GM18498 (cell line): ENCODE data around the gene SVIL.
"Not testable (repeated sequence)": the region's sequence is repeated elsewhere in the genome, so short reads cannot be mapped to it uniquely, and the experiment has no call there.

Experiments used
- ATAC-seq: cut with Tn5 transposase; IDR thresholded peaks from one replicate; pipeline ENCODE4 v1.9.1; 2021; ENCODE audit warnings: mild to moderate bottlenecking, moderate library complexity; ENCODE audit not compliant: unreplicated experiment

The SVIL gene

DNA sequence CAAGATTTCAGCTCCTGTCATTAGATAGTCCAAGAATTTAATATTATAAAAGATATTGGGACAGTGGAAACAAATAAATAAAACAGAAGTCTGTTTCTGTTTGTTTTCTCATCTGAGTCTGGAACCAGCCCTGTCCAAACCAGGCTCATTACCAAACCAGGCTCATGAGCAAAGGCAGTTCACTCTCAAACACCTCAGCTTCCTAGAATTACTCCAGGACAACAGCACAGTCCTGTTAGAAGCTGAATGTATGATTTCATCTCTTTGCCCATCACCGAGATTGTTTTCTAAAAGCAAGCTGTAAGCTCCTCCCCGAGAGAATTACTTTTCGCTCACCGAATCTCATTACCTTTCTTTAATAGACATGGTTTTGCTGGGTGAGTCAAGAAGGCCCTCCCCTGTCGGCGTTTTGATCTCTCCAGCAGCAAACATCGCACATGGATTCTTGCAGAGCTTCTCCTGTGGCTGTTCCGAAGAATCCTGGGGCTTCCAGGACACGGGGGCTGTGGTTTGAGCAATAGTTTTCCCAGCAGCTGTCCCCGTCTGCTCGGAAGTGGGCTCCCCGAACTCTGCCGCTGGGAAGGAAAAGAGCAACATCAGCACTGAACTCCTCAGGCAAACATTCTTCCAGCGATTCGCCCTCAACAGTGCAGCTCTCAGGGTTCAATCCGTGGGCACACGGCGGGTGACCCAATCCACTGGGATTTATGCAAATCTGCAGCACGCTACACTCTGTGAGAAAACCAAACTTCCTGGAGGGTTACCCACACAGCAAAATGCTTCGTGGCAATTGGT is 112.5 kb downstream of the SVIL start:
- no peak for ATAC-seq

DNA sequence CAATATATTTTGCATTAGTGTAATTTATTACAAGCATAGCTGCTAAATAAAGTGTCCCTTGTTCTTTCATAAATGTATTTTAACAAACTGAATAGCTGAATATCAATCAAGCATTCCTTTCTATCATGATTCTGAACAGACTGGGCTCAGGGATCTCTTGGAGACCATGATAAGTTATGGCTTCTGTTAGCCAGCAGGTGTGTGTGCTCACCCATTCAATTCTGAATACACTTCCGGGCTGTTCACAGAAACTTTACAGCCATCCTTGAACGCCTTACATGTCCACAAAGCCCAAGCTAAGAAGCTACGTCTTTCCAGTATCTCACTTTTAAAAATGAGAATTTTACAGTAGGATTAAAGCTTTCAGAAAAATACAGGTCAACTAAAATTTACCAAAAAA is 115.1 kb downstream of the SVIL start:
- no peak for ATAC-seq

DNA sequence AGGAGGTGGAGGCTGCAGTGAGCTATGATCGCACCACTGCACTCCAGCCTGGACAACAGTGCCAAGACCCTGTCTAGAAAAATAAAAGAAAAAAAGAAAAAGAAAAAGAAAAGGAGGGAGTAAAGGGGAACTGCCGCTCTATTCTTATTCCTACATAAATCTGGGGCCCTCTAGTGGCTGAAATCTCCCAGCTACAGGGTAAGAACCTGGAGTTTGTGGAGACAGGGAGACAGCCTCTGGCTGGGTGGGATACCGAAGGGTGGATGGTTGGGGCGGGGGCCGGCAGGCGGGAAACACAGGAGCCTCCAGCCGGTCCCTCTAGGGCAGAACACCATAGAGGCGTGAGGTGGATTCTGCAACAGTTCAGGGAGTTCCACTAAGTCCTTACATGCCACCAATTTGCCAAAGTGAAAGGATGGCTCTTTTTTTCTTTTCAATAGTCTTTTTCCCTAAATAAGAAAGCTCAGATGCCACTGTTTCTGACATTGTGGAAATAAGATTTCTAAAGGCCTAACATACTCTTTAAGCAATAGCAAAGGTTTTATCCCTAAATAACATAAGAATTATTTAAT is 117.3 kb downstream of the SVIL start:
- no peak for ATAC-seq

DNA sequence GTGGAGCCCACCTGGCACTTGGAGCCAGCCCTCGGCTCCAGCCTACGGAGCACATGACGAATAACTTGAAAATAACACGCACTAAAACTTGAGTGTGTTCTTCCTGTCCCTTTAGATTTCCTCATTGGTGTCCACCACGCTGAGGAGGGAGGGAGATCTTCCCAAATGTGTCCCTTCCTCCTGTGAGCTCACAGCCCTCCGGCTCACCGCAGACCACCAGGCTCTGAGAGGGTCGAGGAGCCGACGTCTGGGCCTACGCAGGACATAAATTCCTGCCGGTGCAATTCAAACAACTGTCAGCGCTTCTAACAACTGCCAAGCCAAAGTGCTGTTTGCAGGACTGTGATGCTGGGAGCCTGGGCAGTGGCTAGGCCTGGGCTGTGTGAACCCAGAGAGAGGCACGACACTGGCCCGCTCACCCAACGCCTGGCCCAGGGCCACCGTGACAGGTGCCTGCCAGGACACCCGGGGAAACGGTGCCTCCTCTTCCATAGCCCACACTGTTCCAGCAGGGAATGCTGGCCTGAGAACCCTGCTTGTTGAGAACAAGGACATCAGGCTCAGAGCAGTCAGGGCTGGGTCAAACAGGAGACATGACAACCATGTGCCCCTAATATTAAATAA is 118.3 kb downstream of the SVIL start:
- not testable (repeated sequence) for ATAC-seq

DNA sequence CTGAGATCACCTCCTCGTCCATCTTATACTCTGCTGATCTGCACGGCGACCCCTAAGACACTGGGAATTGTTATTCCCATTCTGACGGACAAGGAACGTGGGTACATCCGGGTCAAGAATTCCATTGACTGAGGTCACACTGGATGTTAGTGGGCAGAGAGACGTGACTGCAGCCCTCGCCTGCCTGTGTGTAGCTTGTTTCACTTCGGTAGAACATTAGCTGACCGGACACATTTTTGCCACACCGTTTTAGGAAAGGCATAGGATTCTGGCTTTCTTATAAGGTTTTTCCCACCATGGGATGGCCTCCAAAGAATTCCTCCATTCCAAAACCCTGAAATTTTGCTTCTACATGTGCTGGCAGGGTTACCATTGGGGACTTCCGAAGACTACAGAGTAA is 118.9 kb downstream of the SVIL start:
- not testable (repeated sequence) for ATAC-seq

DNA sequence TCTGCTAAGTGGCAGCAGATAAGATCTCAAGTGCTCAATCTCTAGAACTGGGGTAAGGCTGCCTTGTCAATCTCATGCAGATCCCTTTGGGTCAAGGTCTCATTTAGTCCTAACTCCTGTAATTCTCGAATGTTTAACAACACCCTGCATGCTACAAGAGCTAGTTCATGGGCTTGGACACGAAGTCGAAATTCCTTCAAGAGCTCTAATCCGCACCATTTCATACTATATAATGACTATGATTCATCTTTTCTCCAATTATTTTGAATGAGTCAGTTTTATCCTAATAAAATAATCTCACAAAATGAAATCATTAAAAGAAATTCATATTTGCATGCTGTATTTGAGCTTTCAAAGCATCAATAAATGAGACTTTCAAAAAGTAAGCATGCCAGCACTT is 119.7 kb downstream of the SVIL start:
- not testable (repeated sequence) for ATAC-seq

DNA sequence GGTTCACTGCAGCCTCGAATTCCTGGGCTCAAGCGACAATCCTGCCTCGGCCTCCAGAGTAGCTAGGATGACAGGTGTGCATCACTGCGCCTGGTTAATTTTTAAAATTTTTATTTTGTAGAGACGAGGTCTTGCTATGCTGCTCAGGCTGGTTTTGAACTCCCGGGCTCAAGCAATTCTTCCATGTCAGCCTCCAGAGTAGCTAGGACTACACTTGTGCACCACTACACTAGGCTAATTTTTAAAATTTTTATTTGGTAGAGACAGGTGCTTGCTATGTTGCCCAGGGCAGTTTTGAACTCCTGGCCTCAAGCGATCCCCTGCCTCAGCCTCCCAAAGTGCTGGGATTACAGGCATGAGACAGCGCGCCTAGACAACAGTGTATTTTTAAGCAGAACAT is 120.5 kb downstream of the SVIL start:
- no peak for ATAC-seq

DNA sequence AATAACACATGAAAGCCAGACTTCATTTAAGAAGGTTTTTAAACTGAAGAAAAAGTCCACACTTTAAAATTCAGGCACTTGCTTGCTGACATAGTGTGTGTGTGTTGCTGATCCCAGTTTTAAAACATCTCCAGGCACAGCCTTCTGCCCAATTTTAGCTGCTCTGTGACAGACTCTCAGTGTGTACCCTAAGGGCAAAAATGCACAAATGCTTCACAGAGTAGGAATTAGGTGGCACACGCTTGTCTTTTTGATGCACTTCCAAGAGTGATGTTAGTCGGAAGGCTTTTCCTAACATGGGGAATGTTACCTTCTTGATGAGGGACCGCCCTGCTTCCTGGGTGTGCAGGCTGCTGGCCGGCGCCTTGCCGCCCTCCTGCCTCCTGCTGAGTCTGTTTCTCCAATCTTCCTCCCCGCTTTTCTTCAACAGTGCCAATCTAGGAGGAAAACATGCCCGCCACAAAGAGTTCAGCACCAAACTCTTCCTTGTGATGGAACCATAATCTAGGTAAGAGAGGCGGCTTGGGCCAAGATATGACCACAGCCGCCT is 122.3 kb downstream of the SVIL start:
- no peak for ATAC-seq

DNA sequence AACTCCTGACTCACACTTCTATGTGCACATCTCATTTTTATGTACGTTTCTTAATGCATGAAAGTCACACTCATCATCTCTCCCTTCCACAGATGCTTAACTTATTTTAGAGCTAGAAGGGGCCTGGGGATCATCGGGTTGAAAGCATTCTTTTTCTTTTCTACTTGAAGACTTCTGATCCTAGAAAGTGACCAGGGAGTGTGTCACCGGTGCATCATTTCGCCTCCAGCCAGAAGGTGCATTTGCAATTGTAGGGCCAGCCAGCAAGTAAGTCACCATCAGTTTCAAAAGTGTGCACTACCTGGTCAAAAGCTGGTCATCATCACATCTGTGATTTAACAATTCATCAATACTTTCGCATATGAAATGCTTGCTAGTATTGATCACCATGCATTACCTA is 123.0 kb downstream of the SVIL start:
- ATAC-seq, result not testable (repeated sequence)

DNA sequence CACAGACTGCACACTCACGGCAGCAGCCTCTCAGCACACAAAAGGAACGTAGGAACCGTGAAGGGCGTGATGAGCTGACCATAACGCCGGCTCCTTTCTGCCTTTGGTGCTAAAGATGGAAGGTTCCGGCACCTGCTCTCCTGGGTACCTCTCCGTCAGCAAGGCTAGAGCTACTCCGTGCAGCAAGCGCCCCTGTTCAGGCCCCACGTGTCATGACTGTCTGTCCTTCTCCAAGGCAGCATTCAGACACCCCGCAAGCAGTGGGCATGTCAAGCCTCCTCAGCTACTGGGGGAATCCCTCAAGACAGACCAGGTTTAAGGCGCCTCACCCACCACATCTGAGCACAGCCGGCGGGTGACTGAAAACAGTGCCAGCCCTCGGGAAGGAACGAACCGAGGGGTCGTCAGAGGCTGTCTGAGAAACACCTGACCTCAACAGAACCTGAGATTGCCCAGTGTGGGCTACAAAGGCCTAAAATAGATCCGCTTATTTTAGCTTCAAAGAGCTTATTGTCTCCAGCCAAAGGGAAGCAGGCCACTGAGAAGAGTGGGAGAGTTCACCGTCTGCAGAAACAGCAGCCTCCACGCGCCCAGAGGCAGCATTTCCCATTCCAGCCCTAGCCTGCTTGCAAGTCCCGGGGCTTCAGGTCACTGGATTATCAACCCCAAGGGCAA is 124.2 kb downstream of the SVIL start:
- ATAC-seq, result not testable (repeated sequence)

DNA sequence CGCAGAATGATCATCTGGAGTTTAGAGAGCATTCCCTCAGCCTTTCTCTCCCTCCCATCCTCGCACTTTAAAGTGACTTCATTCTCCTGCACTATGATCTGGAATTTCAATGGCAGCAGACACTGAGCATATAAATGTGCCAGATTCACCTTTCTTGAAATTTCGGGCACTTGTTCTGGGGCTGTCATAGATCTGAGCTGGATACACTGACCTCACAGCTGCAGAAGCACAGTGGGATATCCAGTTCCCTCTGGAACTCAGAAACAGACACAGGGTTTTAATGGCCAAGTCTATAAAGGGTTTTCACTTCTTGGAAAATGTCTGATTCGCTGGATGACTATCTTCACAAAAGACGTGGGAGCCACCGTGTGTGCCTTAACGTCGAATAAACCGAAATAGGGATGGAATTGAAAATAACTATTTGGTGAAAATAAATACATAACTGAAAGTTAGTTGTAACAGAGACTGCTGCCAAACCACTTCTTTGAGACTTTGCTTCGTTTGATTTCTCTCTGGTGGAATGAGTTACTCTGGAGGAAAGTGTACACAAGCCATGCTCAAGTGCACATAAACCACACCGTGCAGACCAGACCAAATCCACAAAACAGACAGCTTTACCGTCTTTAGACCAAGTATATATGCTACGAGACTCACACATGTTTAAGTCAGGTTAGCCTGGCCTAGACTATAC is 126.1 kb downstream of the SVIL start:
- no peak for ATAC-seq

DNA sequence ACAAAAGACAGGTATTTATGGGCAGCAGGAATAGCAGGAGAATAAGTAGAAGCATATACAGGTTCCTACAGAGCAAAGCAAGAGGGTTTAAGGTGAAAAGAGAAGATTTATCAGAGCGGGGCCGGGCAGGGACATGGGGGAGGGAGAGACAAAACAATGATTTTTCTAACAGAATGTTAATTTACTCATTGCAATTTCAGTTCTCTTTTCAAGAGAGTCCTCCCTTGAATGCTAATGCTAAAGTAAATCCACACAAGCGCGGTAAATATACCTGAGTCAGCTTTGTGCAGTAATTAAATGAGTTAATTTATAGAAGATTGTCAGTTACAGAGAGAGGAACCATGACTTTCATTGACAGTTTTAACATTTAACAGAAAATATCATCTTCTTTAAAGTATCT is 127.0 kb downstream of the SVIL start:
- not testable (repeated sequence) for ATAC-seq

DNA sequence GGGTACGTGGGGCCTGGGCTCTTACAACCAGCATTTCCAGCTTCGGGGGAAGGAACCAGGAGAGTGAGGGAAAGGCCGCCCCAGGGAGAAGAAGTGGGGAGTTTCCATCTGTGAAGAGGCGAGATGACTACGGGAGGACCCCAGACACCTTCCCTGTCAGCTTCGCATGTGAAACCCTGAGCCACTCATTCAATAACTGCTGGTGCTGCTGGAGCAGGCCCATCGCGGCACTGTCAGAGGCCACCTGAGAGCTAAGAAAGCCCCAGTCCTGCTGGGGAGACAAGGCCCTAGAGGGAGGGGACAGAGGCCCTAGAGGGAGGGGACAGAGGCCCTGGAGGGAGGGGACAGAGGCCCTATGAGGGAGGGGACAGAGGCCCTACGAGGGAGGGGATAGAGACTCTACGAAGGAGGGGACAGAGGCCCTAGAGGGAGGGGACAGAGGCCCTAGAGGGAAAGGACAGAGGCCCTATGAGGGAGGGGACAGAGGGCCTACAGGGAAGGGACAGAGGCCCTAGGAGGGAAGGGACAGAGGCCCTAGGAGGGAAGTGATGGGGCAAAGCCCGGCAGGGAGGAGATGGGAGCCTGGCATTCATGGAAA is 128.3 kb downstream of the SVIL start:
- ATAC-seq, result not testable (repeated sequence)

DNA sequence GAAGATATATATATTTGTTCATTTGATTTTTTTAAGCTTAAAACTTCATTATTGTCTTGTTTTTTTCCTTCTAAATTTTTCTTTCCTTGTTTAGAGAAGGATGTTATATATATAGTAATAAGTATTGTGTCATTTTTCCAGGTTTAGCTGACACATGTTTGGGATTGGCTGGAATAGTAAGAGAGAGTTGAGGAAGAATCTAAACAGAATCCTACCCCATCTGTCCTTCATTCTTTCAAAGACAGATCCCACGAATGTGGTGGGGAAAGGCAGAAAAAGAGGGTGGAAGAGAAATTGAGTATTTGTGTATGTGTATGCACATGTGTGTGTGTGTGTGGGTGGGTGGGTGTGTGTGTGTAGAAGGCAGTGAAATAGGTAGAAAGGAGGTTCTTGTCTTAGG is 132.4 kb downstream of the SVIL start:
- ATAC-seq, result no peak

DNA sequence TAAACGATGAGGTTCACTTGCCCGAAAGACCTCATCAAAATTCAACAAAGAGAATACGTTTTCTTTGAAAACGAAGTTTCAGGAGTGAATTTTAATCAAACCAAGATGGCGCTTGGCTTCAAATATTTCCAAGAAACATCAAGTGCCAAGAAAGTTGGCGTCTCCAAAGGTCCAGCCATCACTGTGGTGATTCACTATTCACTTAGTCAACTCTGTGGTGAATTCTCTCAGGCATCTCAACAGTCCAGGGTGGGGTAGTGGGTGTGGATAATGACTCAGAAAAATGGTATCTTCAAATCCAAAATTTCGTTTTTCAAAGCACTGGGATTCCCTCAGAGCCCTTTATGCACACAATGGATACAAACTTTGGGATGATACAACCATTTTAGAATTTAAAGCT is 133.1 kb downstream of the SVIL start:
- ATAC-seq, result no peak

DNA sequence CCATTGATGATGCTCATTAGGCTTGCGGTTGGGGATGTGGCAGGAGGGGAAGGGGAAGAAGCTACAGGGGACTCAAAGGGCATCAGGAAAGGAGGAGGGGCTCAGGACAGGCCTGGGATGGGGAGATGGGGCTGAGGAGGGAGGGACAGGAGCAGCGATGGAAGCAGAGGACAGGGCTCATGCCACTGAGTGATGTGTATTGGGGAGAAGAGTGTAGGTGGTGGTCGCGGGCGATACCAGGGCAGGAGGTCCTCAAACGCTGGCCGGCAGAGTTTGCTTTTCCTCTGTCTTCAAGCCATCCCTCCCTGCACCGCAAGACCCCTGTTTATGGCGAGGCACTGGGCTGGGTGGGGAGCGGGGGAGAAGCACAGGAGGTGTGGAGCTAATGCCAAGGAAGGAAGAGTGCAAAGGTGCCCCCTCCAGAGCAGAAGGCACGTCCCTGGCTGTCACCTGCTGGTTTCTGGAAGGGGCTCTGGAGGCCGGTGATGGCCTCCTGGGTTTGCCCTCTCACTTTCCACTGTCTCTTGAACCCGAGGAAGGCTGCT is 134.7 kb downstream of the SVIL start:
- no peak for ATAC-seq

DNA sequence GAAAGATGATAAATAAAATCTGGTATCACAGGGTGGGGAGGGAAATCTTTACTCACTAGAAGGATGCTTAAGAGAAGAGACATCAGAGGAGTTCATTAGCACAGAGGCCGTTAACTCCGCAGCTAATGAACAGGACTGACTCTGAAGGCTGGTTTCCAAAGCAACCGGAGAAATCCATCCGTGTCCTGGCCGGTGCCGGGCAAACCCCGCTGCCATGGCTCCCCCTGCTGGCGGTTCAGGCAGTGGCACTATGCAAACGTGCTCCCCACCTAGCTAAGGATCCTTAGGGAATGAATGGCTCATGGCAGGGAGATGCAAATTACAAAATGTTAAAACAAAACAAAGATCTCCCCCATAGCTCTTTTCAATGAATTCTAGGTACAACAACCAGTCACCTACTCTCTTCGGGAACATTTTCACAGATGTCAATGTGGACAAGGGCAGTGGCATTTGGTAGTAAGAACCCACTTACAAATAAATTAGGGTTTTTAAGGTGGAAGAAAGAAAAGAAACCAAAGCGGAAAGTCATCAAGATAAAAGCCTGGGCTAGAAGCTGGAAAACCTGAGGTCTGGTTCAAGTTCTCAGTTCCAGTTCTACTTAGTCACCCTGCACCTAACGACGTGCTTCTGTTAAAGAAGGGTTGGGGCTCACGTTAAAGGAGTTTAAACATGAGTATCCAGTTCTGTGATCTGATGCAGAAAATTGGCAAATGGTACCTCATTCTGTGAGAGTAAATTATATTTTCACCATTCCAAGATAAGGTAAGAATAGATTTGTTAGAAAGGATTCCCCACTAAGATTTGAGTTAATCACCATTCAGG is 138.2 kb downstream of the SVIL start:
- ATAC-seq, result peak; percentile 71

DNA sequence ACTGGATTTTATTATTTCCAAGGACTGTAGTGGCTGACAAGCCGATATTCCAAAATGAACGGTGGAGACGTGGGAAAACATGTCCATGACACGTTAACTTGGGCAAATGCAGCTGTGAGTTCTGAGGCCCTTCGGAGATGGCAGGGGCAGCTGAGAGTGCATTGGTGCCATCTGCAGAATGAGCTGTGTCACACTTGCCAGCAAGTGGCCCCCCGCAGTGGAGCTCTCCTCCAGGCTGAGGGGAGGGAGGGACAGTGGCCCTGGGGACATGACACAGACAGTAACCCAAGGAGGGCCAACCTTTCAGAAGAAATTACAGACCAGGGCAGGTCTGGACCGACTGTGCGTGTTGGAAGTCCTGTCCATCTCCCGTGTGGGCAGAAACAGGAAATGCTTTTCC is 139.4 kb downstream of the SVIL start:
- no peak for ATAC-seq

DNA sequence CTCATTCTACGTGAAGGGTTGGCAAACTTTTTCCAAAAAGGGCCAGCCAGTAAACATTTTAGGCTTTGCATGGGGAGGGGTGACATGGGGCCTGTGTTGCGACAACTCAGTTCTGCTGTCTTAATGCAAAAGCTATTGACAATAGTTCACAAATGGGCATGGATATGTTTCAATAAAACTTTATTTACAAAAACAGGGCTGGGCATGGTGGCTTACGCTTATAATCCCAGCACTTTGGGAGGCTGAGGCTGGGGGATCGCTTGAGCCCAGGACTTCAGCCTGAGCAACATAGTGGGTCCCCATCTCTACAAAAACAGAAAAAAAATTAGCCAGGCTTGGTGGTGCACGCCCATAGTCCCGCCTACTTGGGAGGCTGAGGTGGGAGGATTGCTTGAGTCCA is 141.1 kb downstream of the SVIL start:
- no peak for ATAC-seq
